Smooth muscle cell (in vitro differentiated cells): ENCODE results near the gene PDLIM5. TPM values are rescaled to one million over a fixed set of nuclear protein-coding genes. Genes with fewer than 3 reads are reported as not detected.

Experiments
- DNase-seq: peaks from one replicate; lab custom pipeline; 2025; ENCODE audit not compliant: unreplicated experiment; lab: John Stamatoyannopoulos, UW
- H2AFZ ChIP-seq: fragments of 200-600 bp; sonication (generic); 2 replicates; pipeline ENCODE4 v1.6.0; 2016; ENCODE audit warnings: antibody characterized with exemption, low read depth, mild to moderate bottlenecking
- H3F3A ChIP-seq: fragments of 200-600 bp; sonication (generic); 2 replicates; pipeline ENCODE4 v1.6.0; 2017; ENCODE audit warnings: antibody characterized with exemption, low read depth
- H3K27ac ChIP-seq: fragments of 200-600 bp; sonication (generic); 2 replicates; pipeline ENCODE4 v1.5.1; 2016; ENCODE audit warnings: low read depth, mild to moderate bottlenecking
- H3K27me3 ChIP-seq: fragments of 200-600 bp; sonication (generic); 2 replicates; pipeline ENCODE4 v1.6.1; 2016; ENCODE audit warnings: low read depth, mild to moderate bottlenecking
- H3K36me3 ChIP-seq: fragments of 200-600 bp; sonication (generic); 2 replicates; pipeline ENCODE4 v1.5.1; 2016; ENCODE audit warnings: low read depth
- H3K4me1 ChIP-seq: fragments of 200-600 bp; sonication (generic); 2 replicates; pipeline ENCODE4 v1.5.1; 2016; ENCODE audit warnings: low read depth
- H3K4me2 ChIP-seq: fragments of 200-600 bp; sonication (generic); 2 replicates; pipeline ENCODE4 v1.6.0; 2016; ENCODE audit warnings: mild to moderate bottlenecking
- H3K4me3 ChIP-seq: fragments of 200-600 bp; sonication (generic); 2 replicates; pipeline ENCODE4 v1.5.1; 2016; ENCODE audit warnings: mild to moderate bottlenecking
- H3K79me2 ChIP-seq: fragments of 200-600 bp; sonication (generic); 2 replicates; pipeline ENCODE4 v1.6.0; 2016; ENCODE audit warnings: low read depth, mild to moderate bottlenecking
- H3K9ac ChIP-seq: fragments of 200-600 bp; sonication (generic); 2 replicates; pipeline ENCODE4 v1.6.0; 2016; ENCODE audit warnings: low read depth
- H3K9me3 ChIP-seq: fragments of 200-600 bp; sonication (generic); replicated peaks from 2 replicates; pipeline ENCODE4 v1.5.1; 2016; ENCODE audit warnings: low read depth
- H4K20me1 ChIP-seq: fragments of 200-600 bp; sonication (generic); 2 replicates; pipeline ENCODE4 v1.6.0; 2016; ENCODE audit warnings: low read depth
- WGBS: methylation state at CpG from one replicate; pipeline ENCODE4 v1.1.7; 2016; ENCODE audit warnings: low lambda C conversion rate; 5-methylcytosine and 5-hydroxymethylcytosine counted together
- polyA plus RNA-seq: library from polyadenylated mRNA; unstranded; fragments of >200 nt; fragmentation: Nextera tagmentation; extraction: Ambion mirVana; gene quantifications from 2 replicates; pipeline ENCODE4 v1.2.1, GENCODE V29; 2016
- total RNA-seq: library from RNA; depleted of rRNA; stranded (reverse); fragments of >200 nt; gene quantifications from 2 replicates; pipeline ENCODE4 v1.2.3, GENCODE V29; 2014
- TF ChIP-seq, protein P1 (sequence below): fragments of 200-600 bp; sonication (generic); IDR thresholded peaks from 2 replicates; pipeline ENCODE4 v1.5.1; 2017; ENCODE audit warnings: borderline replicate concordance, mild to moderate bottlenecking, antibody characterized with exemption; ENCODE audit not compliant: insufficient read depth, poor library complexity, severe bottlenecking

Gene PDLIM5
- total and polyA plus RNA-seq, 2 experiments from 2014 or later = 129 to 150 TPM

DNA sequence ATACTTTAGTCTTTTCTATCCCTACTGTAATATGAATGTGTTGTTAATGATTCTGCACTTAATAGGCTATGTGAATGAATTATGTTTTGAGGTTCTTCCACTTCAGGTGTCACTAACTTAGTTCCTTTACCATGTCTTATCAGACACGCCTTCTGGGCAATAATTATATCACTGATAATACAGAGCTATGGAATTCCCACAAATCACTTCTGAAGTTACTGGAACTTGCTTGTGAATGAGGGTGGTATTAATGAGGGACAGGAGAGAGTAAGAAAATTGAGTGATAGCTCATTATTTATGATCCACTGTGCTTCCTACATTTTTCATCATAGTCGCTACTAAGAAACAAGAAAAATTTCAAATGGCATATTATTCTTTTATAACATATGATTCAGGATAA is 130.0 kb downstream of the PDLIM5 start:
- Histone ChIP-seq H3K4me2 (no peak overlapping the region), H3K27ac (no peak overlapping the region), H4K20me1 (peaks cover 14% of the 10 kb centered on the region), H3K4me3 (no peak overlapping the region), H2AFZ (no peak overlapping the region), H3K9ac (no peak overlapping the region), H3K4me1 (peaks cover 15% of the 10 kb centered on the region), H3F3A (peaks cover 4% of the 10 kb centered on the region), H3K9me3 (no peaks in the 10 kb centered on the region), H3K79me2 (peaks cover 9% of the 10 kb centered on the region), H3K27me3 (no peaks in the 10 kb centered on the region), H3K36me3 (peaks cover 19% of the 10 kb centered on the region)
- no peak for DNase-seq
- WGBS = 97% methylated on average over 2 of the region's 2 CpGs
- TF ChIP-seq, protein P1, sequence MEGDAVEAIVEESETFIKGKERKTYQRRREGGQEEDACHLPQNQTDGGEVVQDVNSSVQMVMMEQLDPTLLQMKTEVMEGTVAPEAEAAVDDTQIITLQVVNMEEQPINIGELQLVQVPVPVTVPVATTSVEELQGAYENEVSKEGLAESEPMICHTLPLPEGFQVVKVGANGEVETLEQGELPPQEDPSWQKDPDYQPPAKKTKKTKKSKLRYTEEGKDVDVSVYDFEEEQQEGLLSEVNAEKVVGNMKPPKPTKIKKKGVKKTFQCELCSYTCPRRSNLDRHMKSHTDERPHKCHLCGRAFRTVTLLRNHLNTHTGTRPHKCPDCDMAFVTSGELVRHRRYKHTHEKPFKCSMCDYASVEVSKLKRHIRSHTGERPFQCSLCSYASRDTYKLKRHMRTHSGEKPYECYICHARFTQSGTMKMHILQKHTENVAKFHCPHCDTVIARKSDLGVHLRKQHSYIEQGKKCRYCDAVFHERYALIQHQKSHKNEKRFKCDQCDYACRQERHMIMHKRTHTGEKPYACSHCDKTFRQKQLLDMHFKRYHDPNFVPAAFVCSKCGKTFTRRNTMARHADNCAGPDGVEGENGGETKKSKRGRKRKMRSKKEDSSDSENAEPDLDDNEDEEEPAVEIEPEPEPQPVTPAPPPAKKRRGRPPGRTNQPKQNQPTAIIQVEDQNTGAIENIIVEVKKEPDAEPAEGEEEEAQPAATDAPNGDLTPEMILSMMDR = no peak

DNA sequence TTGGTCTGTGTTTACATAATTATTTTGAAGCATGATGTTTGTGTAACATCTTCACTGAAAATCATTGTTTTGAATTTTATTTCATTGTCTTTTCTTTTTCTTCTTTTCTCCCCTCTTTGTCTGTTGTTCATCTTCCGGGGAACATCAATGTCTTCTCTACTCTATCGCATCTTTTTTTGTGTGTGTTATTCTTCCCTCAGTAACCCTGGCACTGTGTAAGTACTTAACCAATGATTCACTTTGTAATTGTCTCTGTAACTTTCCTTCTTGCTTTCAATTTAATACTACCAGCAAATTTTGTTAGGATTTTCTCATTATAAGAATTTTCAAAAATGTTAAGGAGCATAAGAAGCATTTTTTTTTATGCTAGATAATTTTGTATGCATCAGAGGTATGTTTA is 130.8 kb downstream of the PDLIM5 start:
- Histone ChIP-seq H3K36me3 (peaks cover 19% of the 10 kb centered on the region), H3K79me2 (peaks cover 7% of the 10 kb centered on the region), H3K27me3 (no peaks in the 10 kb centered on the region), H3K27ac (no peak overlapping the region), H3K4me2 (no peak overlapping the region), H4K20me1 (peaks cover 14% of the 10 kb centered on the region), H3K9ac (peak overlapping the region; percentile 0), H2AFZ (no peak overlapping the region), H3K4me3 (no peak overlapping the region), H3F3A (peaks cover 4% of the 10 kb centered on the region), H3K9me3 (no peaks in the 10 kb centered on the region), H3K4me1 (peaks cover 7% of the 10 kb centered on the region)
- TF ChIP-seq, protein P1 = no peak
- DNase-seq = no peak
- WGBS = 95% methylated on average over 2 of the region's 2 CpGs

DNA sequence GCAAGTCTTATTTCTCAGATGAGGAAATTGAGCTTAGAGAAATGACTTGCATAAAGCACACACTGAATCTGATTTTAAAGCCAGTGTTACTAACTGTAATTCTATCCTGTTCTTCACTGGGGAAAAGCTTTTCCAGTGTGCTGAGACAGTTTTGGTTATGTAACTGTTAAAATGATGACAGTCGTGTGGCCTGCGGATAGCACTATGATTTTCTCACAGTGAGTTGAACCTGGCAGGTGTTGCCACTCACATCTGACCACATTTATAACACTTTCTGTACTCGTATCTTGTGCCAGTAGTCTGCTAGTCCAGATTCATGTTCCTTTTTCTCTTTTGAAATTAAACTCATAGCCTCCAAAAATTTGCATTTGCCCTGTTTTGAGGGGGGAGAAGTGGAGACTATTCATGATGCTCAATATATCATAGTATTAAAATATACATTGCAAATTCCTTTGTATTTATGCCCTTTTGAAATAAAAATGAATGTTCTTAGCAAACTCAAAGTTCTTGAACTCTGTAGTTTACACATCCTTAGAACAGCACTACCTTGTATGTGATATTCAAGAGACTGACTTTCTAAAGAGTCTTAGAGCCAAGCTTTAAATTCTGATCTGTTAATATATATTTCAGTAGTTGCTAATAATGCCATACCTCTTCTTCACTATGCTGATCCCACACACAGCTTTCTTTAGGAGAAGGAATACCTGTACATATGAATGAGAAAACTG is 132.3 kb downstream of the PDLIM5 start:
- no peak overlapping the region for H3K27ac ChIP-seq
- no peak overlapping the region for H2AFZ ChIP-seq
- no peak overlapping the region for H3K9ac ChIP-seq
- H3K4me3 ChIP-seq = no peak overlapping the region
- peaks cover 14% of the 10 kb centered on the region for H4K20me1 ChIP-seq
- H3K27me3 ChIP-seq = no peaks in the 10 kb centered on the region
- H3K9me3 ChIP-seq = no peaks in the 10 kb centered on the region
- H3K79me2 ChIP-seq = peaks cover 12% of the 10 kb centered on the region
- no peak for DNase-seq
- TF ChIP-seq, protein P1 = no peak
- peaks cover 25% of the 10 kb centered on the region for H3K36me3 ChIP-seq
- H3K4me2 ChIP-seq = no peak overlapping the region
- peaks cover 4% of the 10 kb centered on the region for H3F3A ChIP-seq
- 92% methylated on average over 3 of the region's 3 CpGs for WGBS
- H3K4me1 ChIP-seq = no peaks in the 10 kb centered on the region
